Smooth muscle cell (in vitro differentiated cells): ENCODE data around the gene EIF4E3. TPM values are rescaled to one million over a fixed set of nuclear protein-coding genes. Genes with fewer than 3 reads are reported as not detected.

Experiments
- DNase-seq: peaks from one replicate; lab custom pipeline; 2025; ENCODE audit not compliant: unreplicated experiment; lab: John Stamatoyannopoulos, UW
- H2AFZ ChIP-seq: fragments of 200-600 bp; sonication (generic); 2 replicates; pipeline ENCODE4 v1.6.0; 2016; ENCODE audit warnings: antibody characterized with exemption, low read depth, mild to moderate bottlenecking
- H3F3A ChIP-seq: fragments of 200-600 bp; sonication (generic); 2 replicates; pipeline ENCODE4 v1.6.0; 2017; ENCODE audit warnings: antibody characterized with exemption, low read depth
- H3K27ac ChIP-seq: fragments of 200-600 bp; sonication (generic); 2 replicates; pipeline ENCODE4 v1.5.1; 2016; ENCODE audit warnings: low read depth, mild to moderate bottlenecking
- H3K27me3 ChIP-seq: fragments of 200-600 bp; sonication (generic); 2 replicates; pipeline ENCODE4 v1.6.1; 2016; ENCODE audit warnings: low read depth, mild to moderate bottlenecking
- H3K36me3 ChIP-seq: fragments of 200-600 bp; sonication (generic); 2 replicates; pipeline ENCODE4 v1.5.1; 2016; ENCODE audit warnings: low read depth
- H3K4me1 ChIP-seq: fragments of 200-600 bp; sonication (generic); 2 replicates; pipeline ENCODE4 v1.5.1; 2016; ENCODE audit warnings: low read depth
- H3K4me2 ChIP-seq: fragments of 200-600 bp; sonication (generic); 2 replicates; pipeline ENCODE4 v1.6.0; 2016; ENCODE audit warnings: mild to moderate bottlenecking
- H3K4me3 ChIP-seq: fragments of 200-600 bp; sonication (generic); 2 replicates; pipeline ENCODE4 v1.5.1; 2016; ENCODE audit warnings: mild to moderate bottlenecking
- H3K79me2 ChIP-seq: fragments of 200-600 bp; sonication (generic); 2 replicates; pipeline ENCODE4 v1.6.0; 2016; ENCODE audit warnings: low read depth, mild to moderate bottlenecking
- H3K9ac ChIP-seq: fragments of 200-600 bp; sonication (generic); 2 replicates; pipeline ENCODE4 v1.6.0; 2016; ENCODE audit warnings: low read depth
- H3K9me3 ChIP-seq: fragments of 200-600 bp; sonication (generic); replicated peaks from 2 replicates; pipeline ENCODE4 v1.5.1; 2016; ENCODE audit warnings: low read depth
- H4K20me1 ChIP-seq: fragments of 200-600 bp; sonication (generic); 2 replicates; pipeline ENCODE4 v1.6.0; 2016; ENCODE audit warnings: low read depth
- CTCF ChIP-seq: fragments of 200-600 bp; sonication (generic); IDR thresholded peaks from 2 replicates; pipeline ENCODE4 v1.5.1; 2017; ENCODE audit warnings: borderline replicate concordance, mild to moderate bottlenecking, antibody characterized with exemption; ENCODE audit not compliant: insufficient read depth, poor library complexity, severe bottlenecking
- WGBS: methylation state at CpG from one replicate; pipeline ENCODE4 v1.1.7; 2016; ENCODE audit warnings: low lambda C conversion rate; 5-methylcytosine and 5-hydroxymethylcytosine counted together
- polyA plus RNA-seq: library from polyadenylated mRNA; unstranded; fragments of >200 nt; fragmentation: Nextera tagmentation; extraction: Ambion mirVana; gene quantifications from 2 replicates; pipeline ENCODE4 v1.2.1, GENCODE V29; 2016
- total RNA-seq: library from RNA; depleted of rRNA; stranded (reverse); fragments of >200 nt; gene quantifications from 2 replicates; pipeline ENCODE4 v1.2.3, GENCODE V29; 2014

Gene EIF4E3
- total and polyA plus RNA-seq, 2 experiments from 2014 or later: 2.3 to 3.5 TPM

- Histone ChIP-seq H3K27ac (no peak overlapping the region), H3K9me3 (no peaks in the 10 kb centered on the region), H3K4me1 (no peaks in the 10 kb centered on the region), H3K27me3 (peaks cover 55% of the 10 kb centered on the region), H3K9ac (no peak overlapping the region), H3K36me3 (no peaks in the 10 kb centered on the region), H3K4me3 (no peak overlapping the region), H3K4me2 (no peak overlapping the region), H2AFZ (no peak overlapping the region), H4K20me1 (no peaks in the 10 kb centered on the region), H3F3A (no peaks in the 10 kb centered on the region), H3K79me2 (no peaks in the 10 kb centered on the region)
- DNase-seq: no peak
- no peak for TF ChIP-seq CTCF
- WGBS: 90% methylated on average over 1 of the region's 1 CpG
Measured at GRCh38 chr3:71760140-71760539, 34.9 kb upstream of the EIF4E3 start.

GRCh38 chr3:71759401-71759800 is 34.2 kb upstream of the EIF4E3 start:
- H3K79me2 ChIP-seq: no peaks in the 10 kb centered on the region
- no peaks in the 10 kb centered on the region for H3F3A ChIP-seq
- H2AFZ ChIP-seq: no peak overlapping the region
- H3K27me3 ChIP-seq: peaks cover 60% of the 10 kb centered on the region
- no peak for TF ChIP-seq CTCF
- H4K20me1 ChIP-seq: no peaks in the 10 kb centered on the region
- H3K4me3 ChIP-seq: no peak overlapping the region
- WGBS: 76% methylated on average over 5 of the region's 5 CpGs
- no peaks in the 10 kb centered on the region for H3K9me3 ChIP-seq
- H3K4me2 ChIP-seq: no peak overlapping the region
- DNase-seq: no peak
- no peak overlapping the region for H3K27ac ChIP-seq
- H3K4me1 ChIP-seq: no peaks in the 10 kb centered on the region
- no peaks in the 10 kb centered on the region for H3K36me3 ChIP-seq
- no peak overlapping the region for H3K9ac ChIP-seq

GRCh38 chr3:71758091-71758490 is 32.9 kb upstream of the EIF4E3 start:
- DNase-seq: no peak
- Histone ChIP-seq H3K4me1 (no peaks in the 10 kb centered on the region), H3F3A (no peaks in the 10 kb centered on the region), H2AFZ (no peak overlapping the region), H3K79me2 (no peaks in the 10 kb centered on the region), H3K4me3 (no peak overlapping the region), H3K4me2 (no peak overlapping the region), H4K20me1 (no peaks in the 10 kb centered on the region), H3K27me3 (peaks cover 63% of the 10 kb centered on the region), H3K27ac (no peak overlapping the region), H3K9me3 (no peaks in the 10 kb centered on the region), H3K36me3 (no peaks in the 10 kb centered on the region), H3K9ac (no peak overlapping the region)
- TF ChIP-seq CTCF: no peak
- 94% methylated on average over 2 of the region's 2 CpGs for WGBS

GRCh38 chr3:71754610-71755253 is 29.5 kb upstream of the EIF4E3 start:
- no peak for DNase-seq
- H3K4me3 ChIP-seq: peak overlapping the region; percentile 45
- WGBS: 28% methylated on average over 64 of the region's 65 CpGs
- H3F3A ChIP-seq: no peaks in the 10 kb centered on the region
- H2AFZ ChIP-seq: no peak overlapping the region
- no peaks in the 10 kb centered on the region for H3K79me2 ChIP-seq
- no peak overlapping the region for H3K27ac ChIP-seq
- no peaks in the 10 kb centered on the region for H4K20me1 ChIP-seq
- no peaks in the 10 kb centered on the region for H3K4me1 ChIP-seq
- H3K36me3 ChIP-seq: no peaks in the 10 kb centered on the region
- no peak overlapping the region for H3K9ac ChIP-seq
- H3K4me2 ChIP-seq: peak overlapping the region; percentile 87
- H3K27me3 ChIP-seq: peaks cover 76% of the 10 kb centered on the region
- H3K9me3 ChIP-seq: no peaks in the 10 kb centered on the region
- TF ChIP-seq CTCF: no peak
